ENCODE measurements around the gene GPC6. TPM values are rescaled to one million over a fixed set of nuclear protein-coding genes. Genes with fewer than 3 reads are reported as not detected.

The GPC6 gene
- total RNA-seq, 1 experiment from 2014 or later, result 0.22 TPM

DNA sequence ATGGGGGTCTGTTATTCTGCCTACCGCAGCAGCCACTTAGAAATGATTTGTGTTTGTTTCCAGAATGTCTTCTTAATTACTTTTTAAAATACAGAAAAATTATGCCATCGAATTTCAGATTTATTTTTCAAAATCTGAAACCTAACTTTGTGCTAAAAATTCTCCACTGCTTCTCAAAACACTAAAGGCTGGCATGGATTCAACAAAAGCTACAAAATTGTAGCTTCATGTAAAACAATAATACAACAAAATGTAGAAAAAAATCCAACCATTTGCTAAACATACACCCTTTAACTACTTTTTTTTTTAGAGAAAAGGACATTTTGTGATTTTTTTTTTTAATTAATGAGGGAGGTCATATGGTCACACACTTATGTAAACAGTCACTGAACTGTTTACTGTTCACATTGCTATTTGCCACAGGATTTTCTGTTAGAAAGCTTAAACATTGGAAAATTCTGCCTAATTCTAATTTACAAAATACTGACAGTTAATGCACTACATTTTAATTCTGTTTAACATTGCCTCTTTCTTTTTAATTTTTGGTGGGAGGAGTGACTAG is 646.3 kb downstream of the GPC6 start:
- CTCF ChIA-PET, result no interaction called here

More for the DNA sequence above, 646.3 kb downstream of the GPC6 start:
- Histone ChIP-seq H3K9ac (ENCODE audit: low read length) (no peak overlapping the region), H3K36me3 (ENCODE audit: control insufficient read depth in 1 of 2, insufficient read depth in 2 of 2, low read length in 2 of 2) (no peaks in the 10 kb centered on the region), H3K9me2 (ENCODE audit: insufficient read depth) (no peaks in the 10 kb centered on the region), H4K20me1 (ENCODE audit: insufficient read depth) (no peaks in the 10 kb centered on the region), H3K4me2 (ENCODE audit: low read length) (no peak overlapping the region), H3K9me3 (ENCODE audit: control insufficient read depth in 1 of 2, insufficient read depth in 1 of 2, low read depth in 1 of 2, low read length in 2 of 2) (peaks cover 8 to 13% of the 10 kb centered on the region in 2 experiments; a peak in 3 of 4 replicates), H3K4me1 (ENCODE audit: control insufficient read depth in 1 of 2, insufficient read depth in 2 of 2, low read length in 2 of 2) (no peaks in the 10 kb centered on the region), H3K79me2 (ENCODE audit: insufficient read depth, low read length) (no peaks in the 10 kb centered on the region), H3K27me3 (ENCODE audit: insufficient read depth, low read length) (no peaks in the 10 kb centered on the region), H3K4me3 (replicated peaks in 1 of 2; ENCODE audit: low read depth in 1 of 2, low read length in 2 of 2) (no peak overlapping the region), H3K27ac (ENCODE audit: low read depth, low read length) (no peak overlapping the region), H2AFZ (ENCODE audit: low read depth, low read length, poor library complexity, severe bottlenecking) (no peak overlapping the region)
- ChIA-PET POLR2A (no interaction called here), RAD21 (ENCODE audit: low non-redundant PET in 1 of 2, low total read pairs in 2 of 2, uncharacterized antibody in 2 of 2, unreplicated experiment in 2 of 2) (no interaction called here)
- no peak for DNase-seq (ENCODE audit: low read depth, low spot score)
- intact Hi-C loops (cut with micrococcal nuclease), result no loop called here
- BruUV-seq (replicated peaks), result no TSS peak
- ATAC-seq, result no peak
- TF ChIP-seq ZFX (IDR thresholded peaks at IDR 0.05), result no peak
- TF ChIP-seq, protein P1, sequence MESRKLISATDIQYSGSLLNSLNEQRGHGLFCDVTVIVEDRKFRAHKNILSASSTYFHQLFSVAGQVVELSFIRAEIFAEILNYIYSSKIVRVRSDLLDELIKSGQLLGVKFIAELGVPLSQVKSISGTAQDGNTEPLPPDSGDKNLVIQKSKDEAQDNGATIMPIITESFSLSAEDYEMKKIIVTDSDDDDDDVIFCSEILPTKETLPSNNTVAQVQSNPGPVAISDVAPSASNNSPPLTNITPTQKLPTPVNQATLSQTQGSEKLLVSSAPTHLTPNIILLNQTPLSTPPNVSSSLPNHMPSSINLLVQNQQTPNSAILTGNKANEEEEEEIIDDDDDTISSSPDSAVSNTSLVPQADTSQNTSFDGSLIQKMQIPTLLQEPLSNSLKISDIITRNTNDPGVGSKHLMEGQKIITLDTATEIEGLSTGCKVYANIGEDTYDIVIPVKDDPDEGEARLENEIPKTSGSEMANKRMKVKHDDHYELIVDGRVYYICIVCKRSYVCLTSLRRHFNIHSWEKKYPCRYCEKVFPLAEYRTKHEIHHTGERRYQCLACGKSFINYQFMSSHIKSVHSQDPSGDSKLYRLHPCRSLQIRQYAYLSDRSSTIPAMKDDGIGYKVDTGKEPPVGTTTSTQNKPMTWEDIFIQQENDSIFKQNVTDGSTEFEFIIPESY (IDR thresholded peaks at IDR 0.05; ENCODE audit: extremely low read depth, insufficient replicate concordance, low read length), result no peak
- TF ChIP-seq POLR2A (IDR thresholded peaks at IDR 0.05; ENCODE audit: borderline replicate concordance, extremely low read depth, insufficient read depth, insufficient read length), result no peak
- TF ChIP-seq ELF1 (IDR thresholded peaks at IDR 0.05; ENCODE audit: borderline replicate concordance, low read depth), result no peak
- no peak for TF ChIP-seq EGR1 (IDR thresholded peaks at IDR 0.05; ENCODE audit: low read depth)
- no peak for TF ChIP-seq JUND (IDR thresholded peaks at IDR 0.05)
- no peak for TF ChIP-seq YY1 (IDR thresholded peaks at IDR 0.05; ENCODE audit: extremely low read depth, insufficient replicate concordance, low read depth, low read length)
- TF ChIP-seq, protein P2, sequence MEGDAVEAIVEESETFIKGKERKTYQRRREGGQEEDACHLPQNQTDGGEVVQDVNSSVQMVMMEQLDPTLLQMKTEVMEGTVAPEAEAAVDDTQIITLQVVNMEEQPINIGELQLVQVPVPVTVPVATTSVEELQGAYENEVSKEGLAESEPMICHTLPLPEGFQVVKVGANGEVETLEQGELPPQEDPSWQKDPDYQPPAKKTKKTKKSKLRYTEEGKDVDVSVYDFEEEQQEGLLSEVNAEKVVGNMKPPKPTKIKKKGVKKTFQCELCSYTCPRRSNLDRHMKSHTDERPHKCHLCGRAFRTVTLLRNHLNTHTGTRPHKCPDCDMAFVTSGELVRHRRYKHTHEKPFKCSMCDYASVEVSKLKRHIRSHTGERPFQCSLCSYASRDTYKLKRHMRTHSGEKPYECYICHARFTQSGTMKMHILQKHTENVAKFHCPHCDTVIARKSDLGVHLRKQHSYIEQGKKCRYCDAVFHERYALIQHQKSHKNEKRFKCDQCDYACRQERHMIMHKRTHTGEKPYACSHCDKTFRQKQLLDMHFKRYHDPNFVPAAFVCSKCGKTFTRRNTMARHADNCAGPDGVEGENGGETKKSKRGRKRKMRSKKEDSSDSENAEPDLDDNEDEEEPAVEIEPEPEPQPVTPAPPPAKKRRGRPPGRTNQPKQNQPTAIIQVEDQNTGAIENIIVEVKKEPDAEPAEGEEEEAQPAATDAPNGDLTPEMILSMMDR (IDR thresholded peaks at IDR 0.05 in 2 of 3, conservative IDR thresholded peaks at IDR 0.05 in 1 of 3; ENCODE audit: borderline replicate concordance in 1 of 3, insufficient read depth in 1 of 3, low read depth in 2 of 3, low read length in 2 of 3), result no peak
- TF ChIP-seq, protein P3, sequence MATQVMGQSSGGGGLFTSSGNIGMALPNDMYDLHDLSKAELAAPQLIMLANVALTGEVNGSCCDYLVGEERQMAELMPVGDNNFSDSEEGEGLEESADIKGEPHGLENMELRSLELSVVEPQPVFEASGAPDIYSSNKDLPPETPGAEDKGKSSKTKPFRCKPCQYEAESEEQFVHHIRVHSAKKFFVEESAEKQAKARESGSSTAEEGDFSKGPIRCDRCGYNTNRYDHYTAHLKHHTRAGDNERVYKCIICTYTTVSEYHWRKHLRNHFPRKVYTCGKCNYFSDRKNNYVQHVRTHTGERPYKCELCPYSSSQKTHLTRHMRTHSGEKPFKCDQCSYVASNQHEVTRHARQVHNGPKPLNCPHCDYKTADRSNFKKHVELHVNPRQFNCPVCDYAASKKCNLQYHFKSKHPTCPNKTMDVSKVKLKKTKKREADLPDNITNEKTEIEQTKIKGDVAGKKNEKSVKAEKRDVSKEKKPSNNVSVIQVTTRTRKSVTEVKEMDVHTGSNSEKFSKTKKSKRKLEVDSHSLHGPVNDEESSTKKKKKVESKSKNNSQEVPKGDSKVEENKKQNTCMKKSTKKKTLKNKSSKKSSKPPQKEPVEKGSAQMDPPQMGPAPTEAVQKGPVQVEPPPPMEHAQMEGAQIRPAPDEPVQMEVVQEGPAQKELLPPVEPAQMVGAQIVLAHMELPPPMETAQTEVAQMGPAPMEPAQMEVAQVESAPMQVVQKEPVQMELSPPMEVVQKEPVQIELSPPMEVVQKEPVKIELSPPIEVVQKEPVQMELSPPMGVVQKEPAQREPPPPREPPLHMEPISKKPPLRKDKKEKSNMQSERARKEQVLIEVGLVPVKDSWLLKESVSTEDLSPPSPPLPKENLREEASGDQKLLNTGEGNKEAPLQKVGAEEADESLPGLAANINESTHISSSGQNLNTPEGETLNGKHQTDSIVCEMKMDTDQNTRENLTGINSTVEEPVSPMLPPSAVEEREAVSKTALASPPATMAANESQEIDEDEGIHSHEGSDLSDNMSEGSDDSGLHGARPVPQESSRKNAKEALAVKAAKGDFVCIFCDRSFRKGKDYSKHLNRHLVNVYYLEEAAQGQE (IDR thresholded peaks at IDR 0.05; ENCODE audit: low read depth), result no peak
- TF ChIP-seq, protein P4, sequence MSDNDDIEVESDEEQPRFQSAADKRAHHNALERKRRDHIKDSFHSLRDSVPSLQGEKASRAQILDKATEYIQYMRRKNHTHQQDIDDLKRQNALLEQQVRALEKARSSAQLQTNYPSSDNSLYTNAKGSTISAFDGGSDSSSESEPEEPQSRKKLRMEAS (IDR thresholded peaks at IDR 0.05), result no peak
- no peak for TF ChIP-seq FOSL1 (IDR thresholded peaks at IDR 0.05; ENCODE audit: low read depth)
- no peak for TF ChIP-seq POLR2AphosphoS5 (IDR thresholded peaks at IDR 0.05; ENCODE audit: low read depth, low read length)
- no peak for TF ChIP-seq ZNF274 (IDR thresholded peaks at IDR 0.05; ENCODE audit: low read depth, low read length)
- TF ChIP-seq CBX3 (IDR thresholded peaks at IDR 0.05; ENCODE audit: low read depth), result no peak
